T-cell (primary cell): ENCODE data around the gene PDF. TPM values are rescaled to one million over a fixed set of nuclear protein-coding genes. Genes with fewer than 3 reads are reported as not detected.

Source experiments
- ATAC-seq, 4 experiments: fragments of 200-7000 bp in 3 of 4; fragments of 150-1000 bp in 1 of 4; cut with Tn5 transposase; replicated peaks in 1 of 4; 1 replicate in 3 of 4; 2 replicates in 1 of 4; pipeline ENCODE4 v1.10.0; 2021; ENCODE audit warnings: moderate library complexity in 3 of 4, mild to moderate bottlenecking in 2 of 4, moderate number of reproducible peaks in 1 of 4
- CTCF ChIA-PET, 2 donors: fragments of 300-600 bp; sonication (Branson Sonifier 250); formaldehyde crosslinking; loops; one replicate each; lab custom pipeline; 2022; ENCODE audit warnings: antibody characterized with exemption in 2 of 2; lab: Charles Lee
- POLR2A ChIA-PET, 2 donors: fragments of 300-600 bp; sonication (Branson Sonifier 250); formaldehyde crosslinking; loops; one replicate each; lab custom pipeline; 2022; ENCODE audit warnings: antibody characterized with exemption in 2 of 2; lab: Charles Lee
- DNase-seq, 35 experiments: peaks; one replicate each; pipeline versions ENCODE4 v3.0.0 to v3.0.0-alpha.2; 2013 to 2023
- H3K27ac ChIP-seq: one replicate; pipeline ENCODE4 v1.5.1; 2013; ENCODE audit warnings: low read length
- H3K27me3 ChIP-seq, 2 experiments: replicated peaks in 1 of 2; 1 replicate in 1 of 2; 2 replicates in 1 of 2; pipeline versions ENCODE4 v1.6.1 to v1.7.0; 2013; ENCODE audit warnings: low read length in 1 of 2, mixed read lengths in 1 of 2; ENCODE audit not compliant: control insufficient read depth in 2 of 2, insufficient read depth in 2 of 2; ENCODE audit errors: extremely low read depth in 1 of 2
- H3K36me3 ChIP-seq, 2 donors: 1 replicate in 1 of 2; 2 replicates in 1 of 2; pipeline versions ENCODE4 v1.6.1 to v1.7.0; 2013; ENCODE audit warnings: low read length in 1 of 2; ENCODE audit not compliant: control insufficient read depth in 2 of 2, insufficient read depth in 1 of 2; ENCODE audit errors: extremely low read depth in 1 of 2
- H3K4me1 ChIP-seq, 2 experiments: 1 replicate in 1 of 2; 2 replicates in 1 of 2; pipeline versions ENCODE4 v1.6.1 to v1.7.0; 2013; ENCODE audit warnings: low read length in 2 of 2, mixed read lengths in 1 of 2; ENCODE audit not compliant: insufficient read depth in 2 of 2, control insufficient read depth in 1 of 2; ENCODE audit errors: extremely low read depth in 1 of 2
- H3K4me3 ChIP-seq, 2 donors: 1 replicate in 1 of 2; 2 replicates in 1 of 2; pipeline versions ENCODE4 v1.5.1 to v1.7.0; 2013; ENCODE audit warnings: mild to moderate bottlenecking in 2 of 2, low read length in 1 of 2, moderate library complexity in 1 of 2; ENCODE audit not compliant: control insufficient read depth in 1 of 2; ENCODE audit errors: extremely low read depth in 1 of 2
- H3K9me3 ChIP-seq: 2 replicates; pipeline ENCODE4 v1.7.0; 2013
- H3K27ac Mint-ChIP-seq, 2 donors: one replicate each; pipeline ENCODE4 v1.8.0; 2020 to 2021; ENCODE audit warnings: mild to moderate bottlenecking in 2 of 2, mixed read lengths in 2 of 2
- H3K27me3 Mint-ChIP-seq, 2 donors: one replicate each; pipeline ENCODE4 v1.8.0; 2021 to 2022; ENCODE audit warnings: mixed read lengths in 2 of 2
- H3K36me3 Mint-ChIP-seq: one replicate; pipeline ENCODE4 v1.8.0; 2021; ENCODE audit warnings: mixed read lengths
- H3K4me1 Mint-ChIP-seq, 3 donors: one replicate each; pipeline ENCODE4 v1.8.0; 2020 to 2022; ENCODE audit warnings: mixed read lengths in 3 of 3, mild to moderate bottlenecking in 1 of 3
- H3K4me3 Mint-ChIP-seq, 3 donors: one replicate each; pipeline ENCODE4 v1.8.0; 2020 to 2022; ENCODE audit warnings: mild to moderate bottlenecking in 3 of 3, mixed read lengths in 3 of 3, moderate library complexity in 3 of 3
- H3K9me3 Mint-ChIP-seq, 3 donors: one replicate each; pipeline ENCODE4 v1.8.0; 2020 to 2022; ENCODE audit warnings: mixed read lengths in 3 of 3
- WGBS: methylation state at CpG from one replicate; pipeline ENCODE4 v1.1.5; 2013; ENCODE audit warnings: missing lambda C conversion rate; ENCODE audit not compliant: insufficient coverage; 5-methylcytosine and 5-hydroxymethylcytosine counted together
- total RNA-seq, 35 experiments: library from RNA in 6 of 35; stranded (reverse) in 6 of 35; fragments of 120-200 nt in 1 of 35; gene quantifications; one replicate each; pipeline versions ENCODE4 v1.2.1 to v1.2.4 and lab custom pipeline; 2013 to 2026

The PDF gene
- total RNA-seq, 5 donors from 2014 or later (not counting 1 experiment from before 2014, with no cell fraction given): 5.3 to 20.5 (median 16.1) TPM

DNA sequence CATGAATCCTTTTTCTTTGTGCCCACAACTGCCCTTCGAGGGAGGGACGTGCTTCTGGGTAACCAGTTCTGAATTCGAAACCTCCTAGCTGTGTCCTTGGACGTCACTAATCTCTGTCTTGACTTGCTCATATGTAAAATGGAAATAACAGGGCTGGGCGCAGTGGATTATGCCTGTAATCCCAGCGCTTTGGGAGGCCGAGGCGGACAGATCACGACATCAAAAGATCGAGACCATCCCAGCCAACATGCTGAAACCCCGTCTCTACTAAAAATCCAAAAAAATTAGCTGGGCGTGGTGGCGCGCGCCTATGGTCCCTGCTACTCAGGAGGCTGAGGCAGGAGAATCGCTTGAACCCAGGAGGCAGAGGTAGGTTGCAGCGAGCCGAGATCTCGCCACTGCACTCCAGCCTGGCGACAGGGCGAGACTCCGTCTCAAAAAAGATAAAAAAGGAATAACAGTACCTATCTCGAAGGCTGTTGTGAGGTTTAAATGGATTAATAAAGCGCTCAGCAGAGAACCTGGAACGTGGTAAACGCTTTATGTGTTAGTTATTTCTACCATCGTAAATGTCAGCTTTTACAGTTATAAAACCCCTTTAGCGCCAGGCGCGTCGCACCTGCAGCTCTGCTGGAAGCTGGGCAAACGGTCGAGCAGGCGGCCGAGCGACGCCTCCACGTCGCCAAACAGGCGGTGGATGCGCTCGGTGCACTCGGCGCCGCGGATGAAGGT, 8.3 kb upstream of the PDF start:
- Histone ChIP-seq H3K9me3 (no peaks in the 10 kb centered on the region), H3K4me1 (peaks cover 9 to 39% of the 10 kb centered on the region in 2 experiments), H3K27ac (peak overlapping the region; percentile 68), H3K36me3 (peaks cover 7 to 48% of the 10 kb centered on the region in 2 donors), H3K27me3 (no peaks in the 10 kb centered on the region), H3K4me3 (peak overlapping the region; percentile 87 to 88)
- Mint-ChIP-seq H3K4me3 (peak overlapping the region; percentile 98 to 100 (median 100)), H3K27me3 (no peaks in the 10 kb centered on the region), H3K27ac (peak overlapping the region; percentile 92 to 97), H3K36me3 (peaks cover 43% of the 10 kb centered on the region), H3K9me3 (no peaks in the 10 kb centered on the region), H3K4me1 (peaks cover 55 to 57% (median 57%) of the 10 kb centered on the region in 3 donors)
- ChIA-PET POLR2A (no interaction called here), CTCF (interaction anchor here in 1 of 2 donors (0.6 kb wide), 1 partner anchor 1398 kb away, joined by 4 read pairs; no protein-coding TSS in a partner anchor)
- 18% methylated on average over 35 of the region's 46 CpGs for WGBS
- DNase-seq: peak in 2 of 35 experiments; percentile 43 to 60
- ATAC-seq: peak in 1 of 4 experiments; percentile 5

DNA sequence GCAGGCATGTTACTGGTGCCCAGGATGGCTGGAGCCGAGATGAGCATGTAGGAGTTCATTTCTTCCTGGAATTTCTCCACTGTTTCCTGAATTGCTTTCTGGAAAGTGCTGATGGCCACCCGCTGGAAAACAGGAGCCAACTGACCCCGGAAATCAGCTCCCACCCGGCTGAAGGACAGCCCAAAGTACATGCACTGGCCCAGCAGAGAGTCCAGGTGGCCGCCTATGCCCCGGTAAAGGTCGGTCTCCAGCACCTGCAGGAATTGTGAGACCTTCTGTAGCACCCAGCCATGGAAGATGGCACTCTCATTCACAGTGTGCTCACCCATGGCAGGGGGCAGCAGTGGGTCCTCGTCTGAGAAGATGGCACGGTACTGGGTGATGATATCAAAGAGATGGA, 4.3 kb upstream of the PDF start:
- peaks cover 4 to 43% of the 10 kb centered on the region in 2 experiments for H3K4me1 ChIP-seq
- WGBS: 100% methylated on average over 7 of the region's 9 CpGs
- no peaks in the 10 kb centered on the region for H3K27me3 ChIP-seq
- Mint-ChIP-seq H3K4me1 (peaks cover 48 to 50% (median 49%) of the 10 kb centered on the region in 3 donors), H3K27ac (no peak overlapping the region), H3K9me3 (no peaks in the 10 kb centered on the region), H3K36me3 (peaks cover 34% of the 10 kb centered on the region), H3K27me3 (no peaks in the 10 kb centered on the region), H3K4me3 (no peak overlapping the region)
- peaks cover 4 to 44% of the 10 kb centered on the region in 2 donors for H3K36me3 ChIP-seq
- no peak overlapping the region for H3K4me3 ChIP-seq
- DNase-seq (no peak), ATAC-seq (no peak)
- no peak overlapping the region for H3K27ac ChIP-seq
- H3K9me3 ChIP-seq: no peaks in the 10 kb centered on the region
- CTCF ChIA-PET: no interaction called here
- POLR2A ChIA-PET: no interaction called here

DNA sequence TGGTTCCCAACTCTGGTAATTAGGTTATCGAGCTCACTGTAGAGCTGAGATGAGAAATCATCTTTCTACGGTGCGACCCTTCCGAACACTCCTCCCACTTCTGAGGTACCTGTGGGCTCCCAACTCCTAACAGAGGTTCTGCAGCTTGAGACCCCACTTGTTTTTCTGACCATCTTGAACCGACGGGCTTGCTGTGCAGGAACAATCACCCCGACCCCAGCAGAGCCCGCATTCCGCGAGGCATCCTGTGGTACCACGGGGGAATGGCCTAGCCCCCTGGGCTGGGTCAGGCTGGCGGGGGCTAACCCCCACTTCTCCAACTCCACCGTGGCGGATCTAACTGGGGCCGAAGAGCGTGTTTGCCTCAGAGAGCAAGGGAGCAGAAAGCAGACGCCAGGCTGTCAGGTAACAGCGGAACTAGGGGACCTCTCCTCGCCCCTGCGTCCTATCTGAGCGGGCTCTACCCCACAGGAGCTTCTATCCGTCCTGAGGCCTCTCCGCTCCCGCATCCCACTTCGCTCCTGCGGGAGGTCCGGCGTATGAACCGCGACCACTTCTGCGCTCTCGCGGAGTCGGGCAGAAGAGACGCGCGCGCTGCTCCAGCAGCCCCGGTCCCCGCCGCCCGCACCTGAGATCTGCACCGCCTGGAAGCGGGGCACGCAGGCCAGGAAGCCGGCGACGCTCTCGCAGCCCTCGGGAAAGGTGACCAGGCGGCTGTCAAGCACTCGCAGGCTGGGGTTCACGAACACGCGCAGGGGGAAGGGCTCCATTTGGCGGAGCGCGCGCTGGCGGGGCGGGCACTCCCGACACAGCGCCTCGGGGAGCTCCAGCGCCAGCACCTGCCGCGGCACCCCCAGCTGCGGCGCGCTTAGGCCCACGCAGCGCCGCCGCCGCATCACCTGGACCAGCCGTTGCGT, 761 bp downstream of the PDF start:
- H3K4me1 ChIP-seq: peaks cover 18 to 55% of the 10 kb centered on the region in 2 experiments
- Mint-ChIP-seq H3K9me3 (no peaks in the 10 kb centered on the region), H3K27me3 (no peaks in the 10 kb centered on the region), H3K36me3 (peaks cover 20% of the 10 kb centered on the region), H3K27ac (peak overlapping the region in 1 of 2 donors; percentile 39), H3K4me3 (peak overlapping the region; percentile 72 to 78 (median 76)), H3K4me1 (peaks cover 44 to 61% (median 57%) of the 10 kb centered on the region in 3 donors)
- peaks cover 3 to 43% of the 10 kb centered on the region in 2 donors for H3K36me3 ChIP-seq
- POLR2A ChIA-PET: no interaction called here
- WGBS: 10% methylated on average over 74 of the region's 77 CpGs
- H3K4me3 ChIP-seq: peak overlapping the region; percentile 50 to 78
- H3K27ac ChIP-seq: no peak overlapping the region
- DNase-seq (peak in 25 of 35 experiments; percentile 17 to 65 (median 32)), ATAC-seq (peak; percentile 59 to 64 (median 62))
- no peaks in the 10 kb centered on the region for H3K9me3 ChIP-seq
- CTCF ChIA-PET: interaction anchor here in 1 of 2 donors (1.3 kb wide), 1 partner anchor 10 kb away, joined by 3 read pairs; no protein-coding TSS in a partner anchor
- H3K27me3 ChIP-seq: no peaks in the 10 kb centered on the region

DNA sequence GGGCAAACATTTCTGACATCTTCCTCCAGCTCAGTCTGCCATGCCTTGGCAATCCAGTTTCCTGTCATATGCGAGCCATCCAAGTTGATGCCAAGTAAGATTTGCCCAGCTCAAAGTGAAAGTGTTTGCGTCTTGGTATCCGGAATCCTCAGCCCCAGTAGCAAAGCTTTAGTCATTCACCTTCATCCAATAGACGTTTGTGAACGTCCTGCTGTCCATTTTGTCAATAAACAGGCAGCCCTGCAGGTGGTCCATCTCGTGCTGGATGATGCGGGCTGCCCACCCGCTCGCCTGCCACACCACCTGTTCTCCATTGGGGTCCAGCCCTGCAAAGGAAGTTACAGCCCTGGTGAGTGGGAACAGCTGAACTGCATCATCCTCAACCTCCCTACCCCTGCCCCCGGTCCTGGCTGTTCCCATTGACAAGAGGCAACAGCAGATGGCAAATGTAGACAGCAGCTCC, 1.5 kb downstream of the PDF start:
- peaks cover 16% of the 10 kb centered on the region for H3K36me3 Mint-ChIP-seq
- peaks cover 5 to 43% of the 10 kb centered on the region in 2 donors for H3K36me3 ChIP-seq
- peaks cover 18 to 49% of the 10 kb centered on the region in 2 experiments for H3K4me1 ChIP-seq

DNA sequence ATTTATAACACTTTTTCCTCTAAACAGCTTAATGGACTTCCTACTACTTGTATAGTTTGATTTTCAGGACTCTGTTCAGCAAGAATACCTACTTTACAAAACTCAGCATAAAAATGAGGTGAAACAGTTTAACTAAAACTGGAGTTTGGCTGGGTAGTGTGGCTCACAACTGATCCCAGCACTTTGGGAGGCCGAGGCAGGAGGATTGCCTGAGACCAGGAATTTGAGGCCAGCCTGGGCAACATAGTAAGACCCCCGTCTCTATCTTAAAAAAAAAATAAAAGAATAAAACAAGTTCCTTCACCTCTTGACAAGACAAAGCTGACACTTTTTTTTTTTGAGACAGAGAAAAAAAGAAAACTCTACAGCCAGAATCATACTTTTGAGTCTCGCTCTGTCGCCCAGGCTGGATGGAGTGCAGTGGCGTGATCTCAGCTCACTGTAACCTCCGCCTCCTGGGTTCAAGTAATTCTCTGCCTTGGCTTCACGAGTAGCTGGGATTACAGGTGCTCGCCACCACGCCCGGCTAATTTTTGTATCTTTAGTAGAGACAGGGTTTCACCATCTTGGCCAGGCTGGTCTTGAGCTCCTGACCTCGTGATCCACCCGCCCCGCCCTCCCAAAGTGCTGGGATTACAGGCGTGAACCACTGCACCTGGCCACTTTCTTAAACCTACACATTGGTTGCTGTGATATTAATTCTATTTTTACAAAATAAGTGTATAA, 2.6 kb downstream of the PDF start:
- POLR2A ChIA-PET: interaction anchor here in 1 of 2 donors (0.6 kb wide), 1 partner anchor 23 kb away, joined by 5 read pairs; no protein-coding TSS in a partner anchor
- H3K4me3 Mint-ChIP-seq: peak overlapping the region in 1 of 3 donors; percentile 76
- no peak overlapping the region for H3K4me3 ChIP-seq
- H3K27me3 Mint-ChIP-seq: no peaks in the 10 kb centered on the region
- no peak overlapping the region for H3K27ac ChIP-seq
- H3K27me3 ChIP-seq: no peaks in the 10 kb centered on the region
- peak overlapping the region in 1 of 2 donors; percentile 64 for H3K27ac Mint-ChIP-seq
- peaks cover 7 to 42% of the 10 kb centered on the region in 2 donors for H3K36me3 ChIP-seq
- no peaks in the 10 kb centered on the region for H3K9me3 ChIP-seq
- CTCF ChIA-PET: interaction anchor here in 1 of 2 donors (0.7 kb wide), 1 partner anchor 78 kb away, joined by 3 read pairs; no protein-coding TSS in a partner anchor
- 86% methylated on average over 6 of the region's 14 CpGs for WGBS
- H3K9me3 Mint-ChIP-seq: no peaks in the 10 kb centered on the region
- ATAC-seq: no peak
- peaks cover 18 to 42% of the 10 kb centered on the region in 2 experiments for H3K4me1 ChIP-seq
- peaks cover 43 to 56% (median 48%) of the 10 kb centered on the region in 3 donors for H3K4me1 Mint-ChIP-seq
- no peak for DNase-seq
- H3K36me3 Mint-ChIP-seq: peaks cover 19% of the 10 kb centered on the region

More for the DNA sequence above, 1.5 kb downstream of the PDF start:
- no peaks in the 10 kb centered on the region for H3K9me3 ChIP-seq
- H3K4me1 Mint-ChIP-seq: peaks cover 50 to 62% (median 53%) of the 10 kb centered on the region in 3 donors
- WGBS: 48% methylated on average over 8 of the region's 10 CpGs
- H3K27ac Mint-ChIP-seq: peak overlapping the region; percentile 59 to 69
- H3K27me3 Mint-ChIP-seq: no peaks in the 10 kb centered on the region
- no peak overlapping the region for H3K27ac ChIP-seq
- ChIA-PET POLR2A (interaction anchor here in 1 of 2 donors (0.6 kb wide), 1 partner anchor 411 kb away, joined by 3 read pairs; no protein-coding TSS in a partner anchor), CTCF (interaction anchor here in 1 of 2 donors (0.6 to 1.3 kb wide), 2 partner anchors 11 to 43 kb away, joined by 3 read pairs; no protein-coding TSS in a partner anchor)
- DNase-seq (no peak), ATAC-seq (no peak)
- H3K4me3 ChIP-seq: peak overlapping the region in 1 of 2 donors; percentile 78
- H3K27me3 ChIP-seq: no peaks in the 10 kb centered on the region
- no peaks in the 10 kb centered on the region for H3K9me3 Mint-ChIP-seq
- peak overlapping the region; percentile 72 to 78 (median 76) for H3K4me3 Mint-ChIP-seq
